ENCODE measurements around the gene TECPR1. TPM values are rescaled to one million over a fixed set of nuclear protein-coding genes. Genes with fewer than 3 reads are reported as not detected.

TECPR1 gene
- total and polyA plus RNA-seq, 2 donors (not counting 1 experiment from before 2014, with no cell fraction given): 20.9 to 52.2 TPM

GRCh38 chr7:98254516-98254915 lies 2.5 kb upstream of the TECPR1 start:
- ATAC-seq (ENCODE audit: low read depth) (no peak), DNase-seq (no peak)
- WGBS (ENCODE audit: insufficient coverage): 100% methylated on average over 1 of the region's 4 CpGs
- Histone ChIP-seq H3K79me2 (ENCODE audit: control insufficient read depth, insufficient read depth, low read length) (peaks cover 34% of the 10 kb centered on the region), H3K27ac (ENCODE audit: low read length in 2 of 2) (no peak overlapping the region), H3K27me3 (replicated peaks in 1 of 4; ENCODE audit: control extremely low read depth in 1 of 4, control insufficient read depth in 3 of 4, insufficient read depth in 4 of 4, low read length in 3 of 4) (no peaks in the 10 kb centered on the region), H4K20me1 (ENCODE audit: control insufficient read depth, insufficient read depth, low read length, poor library complexity, severe bottlenecking) (no peaks in the 10 kb centered on the region), H3K9me3 (ENCODE audit: control extremely low read depth in 1 of 3, control insufficient read depth in 2 of 3, insufficient read depth in 1 of 3, low read length in 2 of 3) (no peaks in the 10 kb centered on the region), H3K4me1 (ENCODE audit: control insufficient read depth in 2 of 2, insufficient read depth in 2 of 2, low read length in 2 of 2) (peaks cover 17 to 32% of the 10 kb centered on the region in 2 donors), H3K9ac (ENCODE audit: low read length) (no peak overlapping the region), H3K4me3 (ENCODE audit: control extremely low read depth in 1 of 5, extremely low read depth in 1 of 5, insufficient read depth in 1 of 5, low read depth in 2 of 5, low read length in 4 of 5) (no peak overlapping the region), H3K36me3 (replicated peaks in 1 of 2; ENCODE audit: control extremely low read depth in 1 of 2, control insufficient read depth in 1 of 2, extremely low read depth in 1 of 2, insufficient read depth in 2 of 2, low read length in 1 of 2) (peaks cover 0 to 13% of the 10 kb centered on the region in 2 experiments), H2AFZ (ENCODE audit: insufficient read depth, low read depth, low read length, poor library complexity, severe bottlenecking) (no peak overlapping the region), H3K4me2 (replicated peaks; ENCODE audit: low read depth, low read length, poor library complexity, severe bottlenecking) (no peak overlapping the region)
- TF ChIP-seq EZH2 (IDR thresholded peaks at IDR 0.05; ENCODE audit: borderline replicate concordance, insufficient read depth, low read depth, low read length, poor library complexity, severe bottlenecking): no peak
- TF ChIP-seq CTCF (IDR thresholded peaks at IDR 0.05): no peak
- ChIA-PET POLR2A (interaction anchor here (0.7 kb wide), 1 partner anchor 148 kb away, joined by 6 read pairs; no protein-coding TSS in a partner anchor), CTCF (no interaction called here)
- Mint-ChIP-seq H3K4me1 (peaks cover 28% of the 10 kb centered on the region), H3K27ac (no peak overlapping the region), H3K27me3 (no peaks in the 10 kb centered on the region), H3K4me3 (no peak overlapping the region), H3K9me3 (ENCODE audit: insufficient read depth) (no peaks in the 10 kb centered on the region)
- intact Hi-C loops (cut with micrococcal nuclease): loop anchor here (5.0 to 10.0 kb wide), 3 partner anchors 63 to 1140 kb away; partner anchors contain the start of genes SDHAF3 and TRRAP

GRCh38 chr7:98252425-98253054 lies 508 bp upstream of the TECPR1 start:
- TF ChIP-seq CTCF (IDR thresholded peaks at IDR 0.05): no peak
- no peak for TF ChIP-seq EZH2 (IDR thresholded peaks at IDR 0.05; ENCODE audit: borderline replicate concordance, insufficient read depth, low read depth, low read length, poor library complexity, severe bottlenecking)
- intact Hi-C loops (cut with micrococcal nuclease): loop anchor here (1.0 to 10.0 kb wide), 7 partner anchors 29 to 1138 kb away; partner anchors contain the start of genes BAIAP2L1, BRI3, LMTK2 and SDHAF3
- 46% methylated on average over 17 of the region's 32 CpGs for WGBS (ENCODE audit: insufficient coverage)
- Histone ChIP-seq H3K79me2 (ENCODE audit: control insufficient read depth, insufficient read depth, low read length) (peaks cover 51% of the 10 kb centered on the region), H3K4me3 (ENCODE audit: control extremely low read depth in 1 of 5, extremely low read depth in 1 of 5, insufficient read depth in 1 of 5, low read depth in 2 of 5, low read length in 4 of 5) (peak overlapping the region; percentile 63 to 95 (median 83)), H2AFZ (ENCODE audit: insufficient read depth, low read depth, low read length, poor library complexity, severe bottlenecking) (peak overlapping the region; percentile 93), H4K20me1 (ENCODE audit: control insufficient read depth, insufficient read depth, low read length, poor library complexity, severe bottlenecking) (peaks cover 18% of the 10 kb centered on the region), H3K27me3 (replicated peaks in 1 of 4; ENCODE audit: control extremely low read depth in 1 of 4, control insufficient read depth in 3 of 4, insufficient read depth in 4 of 4, low read length in 3 of 4) (no peaks in the 10 kb centered on the region), H3K27ac (ENCODE audit: low read length in 2 of 2) (peak overlapping the region; percentile 21 to 68), H3K4me2 (replicated peaks; ENCODE audit: low read depth, low read length, poor library complexity, severe bottlenecking) (peak overlapping the region; percentile 94), H3K9ac (ENCODE audit: low read length) (peak overlapping the region; percentile 82), H3K36me3 (replicated peaks in 1 of 2; ENCODE audit: control extremely low read depth in 1 of 2, control insufficient read depth in 1 of 2, extremely low read depth in 1 of 2, insufficient read depth in 2 of 2, low read length in 1 of 2) (peaks cover 0 to 20% of the 10 kb centered on the region in 2 experiments), H3K9me3 (ENCODE audit: control extremely low read depth in 1 of 3, control insufficient read depth in 2 of 3, insufficient read depth in 1 of 3, low read length in 2 of 3) (no peaks in the 10 kb centered on the region), H3K4me1 (ENCODE audit: control insufficient read depth in 2 of 2, insufficient read depth in 2 of 2, low read length in 2 of 2) (peaks cover 22 to 40% of the 10 kb centered on the region in 2 donors)
- H3K27ac Mint-ChIP-seq: peak overlapping the region; percentile 90
- peak overlapping the region; percentile 98 for H3K4me3 Mint-ChIP-seq
- ChIA-PET POLR2A (interaction anchor here (2.3 kb wide), 1 partner anchor 28 kb away, joined by 8 read pairs; the partner anchor contains the start of gene BRI3), CTCF (interaction anchor here (1.4 to 4.6 kb wide), 2 partner anchors 12 to 83 kb away, joined by 4 to 17 read pairs; no protein-coding TSS in a partner anchor)
- peaks cover 34% of the 10 kb centered on the region for H3K4me1 Mint-ChIP-seq
- DNase-seq: no peak
- ATAC-seq (ENCODE audit: low read depth): no peak
- H3K9me3 Mint-ChIP-seq (ENCODE audit: insufficient read depth): no peaks in the 10 kb centered on the region
- no peaks in the 10 kb centered on the region for H3K27me3 Mint-ChIP-seq

Measured in B cell (primary cell).